ENCODE measurements around the gene WDFY4.

The WDFY4 gene

GRCh38 chr10:48957361-48958151 lies 272.9 kb downstream of the WDFY4 start:
- Histone ChIP-seq H3K27me3 (ENCODE audit: insufficient read depth, poor library complexity, severe bottlenecking) (no peaks in the 10 kb centered on the region), H3K36me3 (ENCODE audit: low read depth) (no peaks in the 10 kb centered on the region), H3K4me1 (ENCODE audit: insufficient read depth, poor library complexity, severe bottlenecking) (no peaks in the 10 kb centered on the region), H3K27ac (ENCODE audit: poor library complexity, severe bottlenecking) (no peak overlapping the region), H3K9me3 (ENCODE audit: severe bottlenecking) (no peaks in the 10 kb centered on the region), H3K4me3 (ENCODE audit: severe bottlenecking) (no peak overlapping the region)
- no peak for ATAC-seq (ENCODE audit: low read depth)
- no peak for TF ChIP-seq CTCF (IDR thresholded peaks at IDR 0.05; ENCODE audit: poor library complexity, severe bottlenecking)
- DNase-seq (ENCODE audit: low spot score): no peak

GRCh38 chr10:48958598-48959190 lies 274.0 kb downstream of the WDFY4 start:
- no peaks in the 10 kb centered on the region for H3K27me3 ChIP-seq (ENCODE audit: insufficient read depth, poor library complexity, severe bottlenecking)
- ATAC-seq (ENCODE audit: low read depth): no peak
- no peak for DNase-seq (ENCODE audit: low spot score)
- no peaks in the 10 kb centered on the region for H3K36me3 ChIP-seq (ENCODE audit: low read depth)
- no peak overlapping the region for H3K4me3 ChIP-seq (ENCODE audit: severe bottlenecking)
- no peak for TF ChIP-seq CTCF (IDR thresholded peaks at IDR 0.05; ENCODE audit: poor library complexity, severe bottlenecking)
- H3K9me3 ChIP-seq (ENCODE audit: severe bottlenecking): no peaks in the 10 kb centered on the region
- no peaks in the 10 kb centered on the region for H3K4me1 ChIP-seq (ENCODE audit: insufficient read depth, poor library complexity, severe bottlenecking)
- H3K27ac ChIP-seq (ENCODE audit: poor library complexity, severe bottlenecking): no peak overlapping the region

GRCh38 chr10:48964038-48964437 lies 279.4 kb downstream of the WDFY4 start:
- no peak overlapping the region for H3K4me3 ChIP-seq (ENCODE audit: severe bottlenecking)
- no peak for ATAC-seq (ENCODE audit: low read depth)

GRCh38 chr10:48965460-48965859 lies 280.8 kb downstream of the WDFY4 start:
- H3K4me1 ChIP-seq (ENCODE audit: insufficient read depth, poor library complexity, severe bottlenecking): no peaks in the 10 kb centered on the region
- H3K9me3 ChIP-seq (ENCODE audit: severe bottlenecking): no peaks in the 10 kb centered on the region
- no peak for TF ChIP-seq CTCF (IDR thresholded peaks at IDR 0.05; ENCODE audit: poor library complexity, severe bottlenecking)
- no peak for ATAC-seq (ENCODE audit: low read depth)
- H3K4me3 ChIP-seq (ENCODE audit: severe bottlenecking): no peak overlapping the region
- H3K27me3 ChIP-seq (ENCODE audit: insufficient read depth, poor library complexity, severe bottlenecking): no peaks in the 10 kb centered on the region
- H3K36me3 ChIP-seq (ENCODE audit: low read depth): no peaks in the 10 kb centered on the region
- no peak for DNase-seq (ENCODE audit: low spot score)
- no peak overlapping the region for H3K27ac ChIP-seq (ENCODE audit: poor library complexity, severe bottlenecking)

More at GRCh38 chr10:48964038-48964437, 279.4 kb downstream of the WDFY4 start:
- no peak for TF ChIP-seq CTCF (IDR thresholded peaks at IDR 0.05; ENCODE audit: poor library complexity, severe bottlenecking)
- DNase-seq (ENCODE audit: low spot score): no peak
- Histone ChIP-seq H3K9me3 (ENCODE audit: severe bottlenecking) (no peaks in the 10 kb centered on the region), H3K4me1 (ENCODE audit: insufficient read depth, poor library complexity, severe bottlenecking) (no peaks in the 10 kb centered on the region), H3K27ac (ENCODE audit: poor library complexity, severe bottlenecking) (no peak overlapping the region), H3K27me3 (ENCODE audit: insufficient read depth, poor library complexity, severe bottlenecking) (no peaks in the 10 kb centered on the region), H3K36me3 (ENCODE audit: low read depth) (no peaks in the 10 kb centered on the region)

- Histone ChIP-seq H3K4me3 (ENCODE audit: severe bottlenecking) (no peak overlapping the region), H3K9me3 (ENCODE audit: severe bottlenecking) (no peaks in the 10 kb centered on the region), H3K36me3 (ENCODE audit: low read depth) (no peaks in the 10 kb centered on the region), H3K27me3 (ENCODE audit: insufficient read depth, poor library complexity, severe bottlenecking) (no peaks in the 10 kb centered on the region), H3K27ac (ENCODE audit: poor library complexity, severe bottlenecking) (no peak overlapping the region), H3K4me1 (ENCODE audit: insufficient read depth, poor library complexity, severe bottlenecking) (no peaks in the 10 kb centered on the region)
- ATAC-seq (ENCODE audit: low read depth) (no peak), DNase-seq (ENCODE audit: low spot score) (no peak)
- no peak for TF ChIP-seq CTCF (IDR thresholded peaks at IDR 0.05; ENCODE audit: poor library complexity, severe bottlenecking)
Observed at GRCh38 chr10:48968036-48968435, 283.4 kb downstream of the WDFY4 start.
